Motor neuron (in vitro differentiated cells): ENCODE results near the gene NT5C3B. TPM values are rescaled to one million over a fixed set of nuclear protein-coding genes. Genes with fewer than 3 reads are reported as not detected.
"Not testable (repeated sequence)": the region's sequence is repeated elsewhere in the genome, so short reads cannot be mapped to it uniquely, and the experiment has no call there.

Source experiments
- ATAC-seq, 8 experiments: fragments of 200-7000 bp; cut with Tn5 transposase; replicated peaks in 6 of 8; 2 replicates each; pipeline ENCODE4 v1.8.0; 2021; ENCODE audit warnings: mild to moderate bottlenecking in 8 of 8, moderate library complexity in 8 of 8
- H3K27ac ChIP-seq, 2 donors: fragments of 250-450 bp; sonication (Bioruptor Pico); 2 replicates each; pipeline ENCODE4 v1.9.0; 2021; ENCODE audit warnings: antibody characterized with exemption in 2 of 2, mild to moderate bottlenecking in 2 of 2, moderate library complexity in 1 of 2
- H3K4me1 ChIP-seq, 2 donors: fragments of 250-450 bp; sonication (Bioruptor Pico); replicated peaks in 1 of 2; 2 replicates each; pipeline ENCODE4 v1.6.1; 2021; ENCODE audit warnings: antibody characterized with exemption in 2 of 2, mild to moderate bottlenecking in 2 of 2, moderate library complexity in 1 of 2
- H3K4me3 ChIP-seq, 5 donors: fragments of 250-450 bp; sonication (Bioruptor Pico); 2 replicates each; pipeline ENCODE4 v1.9.0; 2021; ENCODE audit warnings: antibody characterized with exemption in 5 of 5, mild to moderate bottlenecking in 5 of 5, moderate library complexity in 4 of 5
- WGBS, 10 experiments: fragments of 450-650 bp; shearing (Covaris generic); methylation state at CpG; one replicate each; pipeline ENCODE4 v1.0.0; 2022; 5-methylcytosine and 5-hydroxymethylcytosine counted together
- in situ Hi-C, 9 experiments: fragments of 400-800 bp; cut with MboI; loops; one replicate each; pipeline ENCODE4 v1.15.0; 2021; ENCODE audit warnings: low sequenced_read_pairs in 9 of 9, low pct_unique_long_range_greater_than_20kb in 2 of 9; ENCODE audit not compliant: unreplicated experiment in 9 of 9
- total RNA-seq, 8 experiments: library from RNA; unstranded; fragments of 300-600 nt; gene quantifications; 2 replicates each; pipeline versions ENCODE4 v1.2.3 to v1.2.4, GENCODE V29; 2022

The NT5C3B gene
- total RNA-seq, 8 experiments from 2014 or later: 55.9 to 126 (median 104) TPM

DNA sequence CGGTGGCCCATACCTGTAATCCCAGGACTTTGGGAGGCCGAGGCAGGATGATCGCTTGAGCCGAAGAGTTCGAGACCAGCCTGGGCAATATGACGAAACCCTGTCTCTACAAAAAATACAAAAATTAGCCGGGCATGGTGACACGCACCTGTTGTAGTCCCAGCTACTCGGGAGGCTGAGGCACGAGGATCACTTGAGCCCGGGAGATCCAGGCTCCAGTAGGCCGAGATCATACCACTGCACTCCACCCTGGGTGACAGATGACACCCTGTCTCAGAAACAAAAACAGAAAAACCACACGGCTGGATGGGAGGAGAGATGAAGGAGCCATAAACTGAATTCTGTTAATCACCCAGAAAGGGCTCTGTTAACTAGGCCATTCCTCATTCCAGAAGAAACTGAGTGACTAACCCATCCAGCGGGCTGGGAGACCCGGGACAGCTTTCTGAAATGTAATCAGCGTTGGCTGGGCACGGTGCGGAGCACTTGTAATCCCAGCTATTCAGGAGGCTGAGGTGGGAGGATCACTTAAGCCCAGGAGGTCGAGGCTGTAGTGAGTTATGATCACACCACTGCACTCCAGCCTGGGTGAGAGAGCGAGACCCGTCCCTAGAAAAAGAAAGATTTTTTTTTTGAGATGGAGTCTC, 641 bp upstream of the NT5C3B start:
- in situ Hi-C loops: loop anchor here in 1 of 9 experiments (25.0 kb wide), 1 partner anchor 99 kb away; the partner anchor contains the start of gene HAP1
- Histone ChIP-seq H3K4me3 (peak overlapping the region; percentile 74 to 99 (median 87)), H3K27ac (no peak overlapping the region), H3K4me1 (peaks cover 8 to 10% of the 10 kb centered on the region in 2 donors)
- no peak for ATAC-seq
- 25 to 100% (median 69%) methylated on average over 1 to 13 of the region's 21 CpGs; no CpG with 5 or more reads in 1 of the 10 experiments for WGBS, 10 experiments

DNA sequence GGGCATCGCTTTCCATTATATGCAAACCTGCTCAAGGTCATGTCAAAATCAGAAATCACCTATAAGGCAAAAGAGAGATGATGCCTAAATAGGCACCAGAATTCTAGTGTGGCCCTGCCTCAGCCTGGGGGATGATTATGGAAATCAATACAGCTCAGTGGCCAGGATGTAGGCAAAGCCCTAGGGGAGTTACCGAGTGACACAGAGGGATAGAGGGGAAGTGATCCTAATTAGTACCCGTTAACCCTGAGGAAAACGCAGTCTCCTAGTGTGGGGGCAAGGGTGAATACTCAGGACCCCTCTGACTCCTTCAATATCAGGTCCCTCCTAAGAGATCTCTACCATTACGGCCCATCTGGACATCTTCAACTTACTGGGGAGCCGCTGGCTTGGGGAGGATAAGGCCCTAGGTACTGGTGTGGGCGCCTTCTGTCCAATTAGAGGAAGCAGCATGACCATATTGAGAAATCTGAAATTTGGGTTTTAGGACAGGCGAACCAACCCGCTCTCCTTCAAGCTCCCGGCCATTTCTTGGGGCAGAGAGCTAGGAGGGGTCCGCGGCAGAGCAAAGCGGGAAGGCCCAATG, 725 bp downstream of the NT5C3B start:
- peak overlapping the region; percentile 74 to 99 (median 87) for H3K4me3 ChIP-seq
- ATAC-seq: peak; percentile 28 to 61 (median 42)
- in situ Hi-C loops: loop anchor here in 1 of 9 experiments (25.0 kb wide), 1 partner anchor 98 kb away; the partner anchor contains the start of gene HAP1
- H3K27ac ChIP-seq: peak overlapping the region; percentile 56 to 78
- peaks cover 8 to 10% of the 10 kb centered on the region in 2 donors for H3K4me1 ChIP-seq
- 0 to 83% (median 17%) methylated on average over 1 to 7 of the region's 13 CpGs; no CpG with 5 or more reads in 1 of the 10 experiments for WGBS, 10 experiments

DNA sequence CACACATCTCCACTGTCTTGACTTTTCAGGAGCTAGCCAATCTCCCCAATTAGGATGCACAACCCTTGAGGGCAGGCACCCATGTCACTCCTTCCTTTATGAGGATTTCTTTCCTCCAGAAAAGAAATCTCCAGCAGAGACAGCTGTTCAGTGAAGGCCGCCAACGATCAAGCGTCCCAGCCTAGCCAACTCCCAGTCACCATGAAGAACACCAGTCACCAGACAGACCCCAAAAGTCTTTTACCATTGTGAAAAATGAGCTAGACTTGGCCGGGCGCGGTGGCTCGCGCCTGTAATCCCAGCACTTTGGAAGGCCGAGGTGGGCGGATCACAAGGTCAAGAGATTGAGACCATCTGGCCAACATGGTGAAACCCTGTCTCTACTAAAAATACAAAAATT, 6.1 kb downstream of the NT5C3B start:
- H3K4me3 ChIP-seq, H3K27ac ChIP-seq, H3K4me1 ChIP-seq, ATAC-seq: not testable (repeated sequence)
- 67 to 100% (median 100%) methylated on average over 1 to 4 of the region's 10 CpGs; no CpG with 5 or more reads in 5 of the 10 experiments for WGBS, 10 experiments
- in situ Hi-C loops: loop anchor here in 1 of 9 experiments (25.0 kb wide), 1 partner anchor 93 kb away; the partner anchor contains the start of gene HAP1

DNA sequence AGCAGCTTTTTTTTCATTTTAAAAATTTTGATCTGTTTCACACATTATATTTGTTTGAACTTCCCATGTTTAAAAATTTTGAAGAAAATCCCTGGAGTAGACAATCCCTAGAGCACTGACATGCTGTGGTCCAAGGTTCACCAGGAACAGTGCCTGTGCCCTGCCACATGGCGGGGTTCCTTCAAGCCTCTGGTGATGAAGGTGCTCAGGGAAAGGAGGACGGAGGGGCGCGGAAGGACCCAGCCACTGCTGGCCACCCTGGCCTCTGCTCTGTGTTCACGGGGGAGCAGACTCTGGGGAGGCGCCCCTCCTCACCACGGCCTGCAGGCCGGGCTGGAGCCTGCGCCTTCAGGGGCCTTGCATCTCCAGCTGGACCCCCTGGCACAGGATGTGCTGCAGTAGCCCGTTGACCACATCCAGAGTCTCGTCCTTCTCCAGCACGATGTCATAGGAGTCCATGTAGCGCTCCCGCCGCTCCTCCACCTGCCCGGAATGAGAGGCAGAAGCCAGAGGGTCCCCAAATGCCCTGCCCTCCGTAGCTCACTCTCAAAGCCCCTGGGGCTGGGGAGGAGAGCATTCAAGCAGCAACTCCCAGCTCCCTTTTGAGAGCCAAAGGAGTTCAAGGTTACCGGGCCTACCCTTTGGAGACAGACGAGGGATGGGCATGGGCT, 10.7 kb downstream of the NT5C3B start:
- in situ Hi-C loops: loop anchor here in 1 of 9 experiments (25.0 kb wide), 1 partner anchor 88 kb away; the partner anchor contains the start of gene HAP1
- peak in 3 of 8 experiments; percentile 4 to 8 (median 6) for ATAC-seq

GRCh38 chr17:41824086-41824485, 11.9 kb downstream of the NT5C3B start:
- 0 to 60% (median 40%) methylated on average over 1 to 3 of the region's 7 CpGs; no CpG with 5 or more reads in 7 of the 10 experiments for WGBS, 10 experiments
- H3K4me1 ChIP-seq: peaks cover 0 to 5% of the 10 kb centered on the region in 2 donors
- in situ Hi-C loops: no loop called here
- H3K4me3 ChIP-seq: no peak overlapping the region
- peak in 3 of 8 experiments; percentile 8 to 78 (median 61) for ATAC-seq
- H3K27ac ChIP-seq: no peak overlapping the region

More for the DNA sequence above, 10.7 kb downstream of the NT5C3B start:
- Histone ChIP-seq H3K4me1 (no peaks in the 10 kb centered on the region), H3K27ac (no peak overlapping the region), H3K4me3 (no peak overlapping the region)
- WGBS, 10 experiments: 40 to 100% (median 85%) methylated on average over 1 to 5 of the region's 19 CpGs; no CpG with 5 or more reads in 4 of the 10 experiments

DNA sequence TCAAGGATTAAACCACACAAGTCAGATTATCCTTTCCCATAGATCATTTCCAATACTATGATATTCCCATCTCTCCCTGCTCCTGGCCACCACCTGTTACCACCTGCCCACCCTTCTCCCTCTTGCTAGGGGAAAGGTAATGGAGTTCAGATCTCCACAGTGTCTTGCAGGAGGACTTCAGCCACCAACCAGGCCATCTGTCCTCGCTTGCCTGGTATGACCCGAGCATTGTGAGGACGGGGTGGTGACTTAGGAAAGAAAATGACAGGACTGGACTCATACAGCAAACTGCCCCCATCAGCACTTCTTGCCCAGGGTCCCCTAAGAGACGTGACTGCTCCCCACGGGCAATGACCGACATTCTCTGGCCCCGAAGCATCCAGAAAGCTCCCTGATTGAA, 12.5 kb downstream of the NT5C3B start:
- no peak overlapping the region for H3K27ac ChIP-seq
- H3K4me1 ChIP-seq: peaks cover 0 to 5% of the 10 kb centered on the region in 2 donors

DNA sequence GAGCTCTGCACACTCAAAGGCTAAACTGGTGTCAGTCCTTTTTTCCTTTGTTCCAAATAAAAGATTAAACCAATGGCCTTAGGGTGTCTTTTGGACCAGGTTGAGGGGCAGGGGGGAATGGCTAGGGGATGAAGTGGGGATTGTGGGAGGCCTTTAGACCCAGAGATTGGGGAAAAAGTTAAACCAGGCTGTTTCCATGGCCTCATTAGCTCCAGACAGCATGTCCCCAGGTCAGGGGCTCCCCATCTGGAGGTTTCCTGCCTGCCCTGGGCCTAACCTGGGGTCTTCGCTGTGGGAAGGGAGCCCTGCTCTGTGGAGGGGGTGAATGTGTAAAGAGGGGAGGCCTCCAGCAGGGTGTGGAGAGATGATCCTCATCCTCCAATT, 12.9 kb downstream of the NT5C3B start:
- Histone ChIP-seq H3K27ac (no peak overlapping the region), H3K4me1 (peaks cover 0 to 5% of the 10 kb centered on the region in 2 donors), H3K4me3 (no peak overlapping the region)
- WGBS, 10 experiments: 100% methylated on average over 1 of the region's 1 CpG; no CpG with 5 or more reads in 9 of the 10 experiments
- ATAC-seq: peak in 1 of 8 experiments; percentile 5
- in situ Hi-C loops: no loop called here

More for the DNA sequence above, 12.5 kb downstream of the NT5C3B start:
- in situ Hi-C loops: no loop called here
- WGBS, 10 experiments: 80 to 100% (median 87%) methylated on average over 1 to 6 of the region's 7 CpGs; no CpG with 5 or more reads in 6 of the 10 experiments
- no peak overlapping the region for H3K4me3 ChIP-seq
- peak in 1 of 8 experiments; percentile 11 for ATAC-seq

DNA sequence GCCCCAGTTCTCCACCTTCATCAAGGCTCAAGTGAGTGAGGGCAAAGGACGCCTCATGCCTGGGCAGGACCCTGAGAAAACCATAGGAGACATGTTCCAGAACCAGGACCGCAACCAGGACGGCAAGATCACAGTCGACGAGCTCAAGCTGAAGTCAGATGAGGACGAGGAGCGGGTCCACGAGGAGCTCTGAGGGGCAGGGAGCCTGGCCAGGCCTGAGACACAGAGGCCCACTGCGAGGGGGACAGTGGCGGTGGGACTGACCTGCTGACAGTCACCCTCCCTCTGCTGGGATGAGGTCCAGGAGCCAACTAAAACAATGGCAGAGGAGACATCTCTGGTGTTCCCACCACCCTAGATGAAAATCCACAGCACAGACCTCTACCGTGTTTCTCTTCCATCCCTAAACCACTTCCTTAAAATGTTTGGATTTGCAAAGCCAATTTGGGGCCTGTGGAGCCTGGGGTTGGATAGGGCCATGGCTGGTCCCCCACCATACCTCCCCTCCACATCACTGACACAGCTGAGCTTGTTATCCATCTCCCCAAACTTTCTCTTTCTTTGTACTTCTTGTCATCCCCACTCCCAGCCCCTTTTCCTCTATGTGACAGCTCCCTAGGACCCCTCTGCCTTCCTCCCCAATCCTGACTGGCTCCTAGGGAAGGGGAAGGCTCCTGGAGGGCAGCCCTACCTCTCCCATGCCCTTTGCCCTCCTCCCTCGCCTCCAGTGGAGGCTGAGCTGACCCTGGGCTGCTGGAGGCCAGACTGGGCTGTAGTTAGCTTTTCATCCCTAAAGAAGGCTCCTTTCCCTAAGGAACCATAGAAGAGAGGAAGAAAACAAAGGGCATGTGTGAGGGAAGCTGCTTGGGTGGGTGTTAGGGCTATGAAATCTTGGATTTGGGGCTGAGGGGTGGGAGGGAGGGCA, 13.6 kb downstream of the NT5C3B start:
- Histone ChIP-seq H3K4me1 (peaks cover 0 to 5% of the 10 kb centered on the region in 2 donors), H3K4me3 (no peak overlapping the region), H3K27ac (peak overlapping the region in 1 of 2 donors; percentile 36)
- in situ Hi-C loops: no loop called here
- 0 to 100% (median 97%) methylated on average over 1 to 6 of the region's 12 CpGs; no CpG with 5 or more reads in 7 of the 10 experiments for WGBS, 10 experiments
- ATAC-seq: peak in 1 of 8 experiments; percentile 2

DNA sequence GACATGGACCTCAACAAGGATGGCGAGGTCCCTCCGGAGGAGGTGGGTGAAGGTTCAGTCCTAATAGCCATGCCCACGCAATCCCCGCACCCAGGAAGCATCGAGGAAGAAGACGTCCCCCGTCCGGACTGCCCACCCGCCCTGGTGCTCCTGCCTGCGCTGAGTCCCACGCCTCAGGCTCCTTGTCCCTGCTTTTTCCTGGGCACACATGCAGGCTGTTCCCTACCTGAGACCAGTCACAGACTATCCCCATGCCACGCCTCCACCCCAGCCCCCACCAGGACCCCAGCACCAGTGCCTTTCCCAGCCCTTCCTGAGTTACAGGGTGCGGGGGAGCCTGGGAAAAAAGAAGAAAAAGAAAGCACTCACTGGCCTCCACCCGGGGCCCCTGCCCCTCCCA, 14.3 kb downstream of the NT5C3B start:
- Histone ChIP-seq H3K27ac (no peak overlapping the region), H3K4me3 (no peak overlapping the region), H3K4me1 (peaks cover 0 to 5% of the 10 kb centered on the region in 2 donors)
- ATAC-seq: peak in 2 of 8 experiments; percentile 6 to 14
- WGBS, 10 experiments: 100% methylated on average over 1 of the region's 14 CpGs; no CpG with 5 or more reads in 9 of the 10 experiments
- in situ Hi-C loops: no loop called here

DNA sequence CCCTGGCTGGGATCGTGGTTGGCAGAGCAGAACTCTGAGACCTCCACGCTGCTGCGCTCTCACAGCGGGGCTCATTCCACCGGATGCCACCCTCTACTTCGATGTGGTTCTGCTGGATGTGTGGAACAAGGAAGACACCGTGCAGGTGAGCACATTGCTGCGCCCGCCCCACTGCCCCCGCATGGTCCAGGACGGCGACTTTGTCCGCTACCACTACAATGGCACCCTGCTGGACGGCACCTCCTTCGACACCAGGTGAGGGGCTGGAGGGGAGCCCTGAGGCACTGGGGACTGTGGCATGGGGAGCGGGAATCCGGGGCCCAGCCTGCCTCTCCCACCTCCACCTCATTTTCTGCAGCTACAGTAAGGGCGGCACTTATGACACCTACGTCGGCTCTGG, 18.0 kb downstream of the NT5C3B start:
- Histone ChIP-seq H3K4me3 (no peak overlapping the region), H3K27ac (no peak overlapping the region), H3K4me1 (peaks cover 0 to 13% of the 10 kb centered on the region in 2 donors)
- in situ Hi-C loops: no loop called here
- ATAC-seq: no peak
- 96% methylated on average over 5 of the region's 20 CpGs; no CpG with 5 or more reads in 9 of the 10 experiments for WGBS, 10 experiments

GRCh38 chr17:41816637-41817320, 19.3 kb downstream of the NT5C3B start:
- no peak for ATAC-seq
- H3K27ac ChIP-seq: no peak overlapping the region
- peaks cover 0 to 13% of the 10 kb centered on the region in 2 donors for H3K4me1 ChIP-seq
- 89 to 100% (median 98%) methylated on average over 1 to 5 of the region's 23 CpGs; no CpG with 5 or more reads in 4 of the 10 experiments for WGBS, 10 experiments
- no peak overlapping the region for H3K4me3 ChIP-seq
- in situ Hi-C loops: no loop called here
